Right lobe of liver (tissue), 4 donors: Measurements from ENCODE around the gene PRKACB.

Source experiments
- CTCF ChIP-seq, 4 donors: fragments of 200-600 bp in 3 of 4; fragments of 450-650 bp in 1 of 4; IDR thresholded peaks; one replicate each; pipeline versions ENCODE4 v1.5.1 to v1.8.0; 2016 to 2022; ENCODE audit warnings: antibody characterized with exemption in 4 of 4, mild to moderate bottlenecking in 2 of 4
- POLR2A ChIP-seq: fragments of 450-650 bp; IDR thresholded peaks from one replicate; pipeline ENCODE4 v1.6.1; 2017; ENCODE audit warnings: antibody characterized with exemption, mild to moderate bottlenecking
- donor health status: DM: no; HTN: no; CAD: no.
- donor health status: DM: no; HTN: no; CAD: no.
- donor health status: DM: no; HTN: yes; CAD: no.

- TF ChIP-seq CTCF (IDR thresholded peaks at IDR 0.05): no peak
- TF ChIP-seq POLR2A: no peak
These were observed 20.1 kb downstream of the PRKACB start for GRCh38 chr1:84164161-84164560.
